ENCODE data around the gene MYBPC1.
A peak's percentile ranks its signal among the peaks of the same experiment; 100 is the strongest.

Gene MYBPC1

DNA sequence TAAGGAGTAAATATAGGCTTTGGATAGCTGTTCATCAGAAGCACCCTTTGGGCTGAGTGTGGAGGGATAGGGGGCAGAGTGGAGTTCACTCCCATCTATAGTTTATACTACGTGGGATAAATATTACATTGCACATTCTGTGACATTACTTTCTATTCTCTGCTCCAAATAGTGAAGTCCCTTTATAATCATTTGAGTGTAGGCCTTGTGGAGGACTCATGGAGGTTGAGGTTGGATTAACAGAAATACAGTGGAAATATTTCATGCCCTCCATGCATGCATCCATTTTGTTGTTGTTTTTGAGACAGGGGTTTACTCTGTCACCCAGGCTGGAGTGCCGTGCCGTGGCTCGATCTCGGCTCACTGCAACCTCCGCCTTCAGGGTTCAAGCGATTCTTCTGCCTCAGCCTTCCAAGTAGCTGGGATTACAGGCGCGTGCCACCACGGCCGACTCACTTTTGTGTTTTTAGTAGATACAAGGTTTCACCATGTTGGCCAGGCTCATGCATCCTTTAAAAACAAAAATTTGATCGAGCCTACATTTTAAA is 104.1 kb downstream of the MYBPC1 start:
- peak; percentile 63 to 78 for DNase-seq
- TF ChIP-seq GATA1 (IDR thresholded peaks at IDR 0.05; ENCODE audit: low read depth, low read length) (no peak), POLR2A (IDR thresholded peaks at IDR 0.05; ENCODE audit: low read length) (no peak)

DNA sequence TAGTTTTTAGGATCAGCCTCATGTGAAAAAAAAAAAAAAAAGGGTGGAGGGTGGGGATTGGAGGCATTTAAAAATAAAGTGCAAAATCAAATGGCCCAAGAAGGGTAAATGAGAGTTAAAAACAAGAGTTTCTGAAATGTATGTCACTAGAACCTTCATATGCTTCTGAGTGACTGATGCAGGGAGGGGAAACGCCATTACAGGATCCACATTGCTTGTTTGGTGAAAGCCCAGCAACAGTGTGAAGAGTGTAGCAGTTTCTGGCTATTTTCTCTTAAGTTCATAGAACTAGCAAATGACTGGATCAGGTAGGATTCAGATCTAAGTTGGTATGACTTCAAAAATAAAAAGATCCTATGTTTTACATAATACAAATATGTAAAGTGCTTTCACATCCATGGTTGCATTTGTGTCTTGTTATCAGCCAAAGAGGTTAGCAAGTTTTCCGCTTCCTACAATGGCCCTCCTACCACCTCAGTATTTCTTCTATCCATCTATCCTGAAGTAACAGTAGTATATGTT is 105.6 kb downstream of the MYBPC1 start:
- TF ChIP-seq POLR2A (IDR thresholded peaks at IDR 0.05; ENCODE audit: low read length) (no peak), GATA1 (IDR thresholded peaks at IDR 0.05; ENCODE audit: low read depth, low read length) (no peak)
- peak; percentile 25 to 38 for DNase-seq

DNA sequence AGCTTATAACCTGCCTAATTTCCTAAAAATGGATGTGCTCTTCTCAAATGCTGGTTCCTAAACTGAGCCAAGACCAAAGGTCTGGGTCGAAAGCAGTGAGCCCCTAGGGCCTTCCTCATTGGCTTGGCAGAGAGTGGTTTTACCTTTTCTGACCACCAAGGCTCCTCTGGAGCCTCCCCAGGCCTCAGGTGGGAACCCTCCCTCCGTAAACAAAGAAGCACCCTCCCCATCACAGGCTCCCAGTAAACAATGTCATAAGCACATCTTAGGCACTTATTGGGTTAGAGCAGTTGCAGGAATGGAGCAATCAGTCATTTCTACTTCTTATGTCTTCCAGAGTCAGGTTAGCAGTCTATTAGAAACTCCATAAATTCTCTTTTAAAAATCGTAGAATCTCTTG is 108.7 kb downstream of the MYBPC1 start:
- DNase-seq, result no peak
- TF ChIP-seq POLR2A (IDR thresholded peaks at IDR 0.05; ENCODE audit: low read length), result no peak
- TF ChIP-seq GATA1 (IDR thresholded peaks at IDR 0.05; ENCODE audit: low read depth, low read length), result no peak

DNA sequence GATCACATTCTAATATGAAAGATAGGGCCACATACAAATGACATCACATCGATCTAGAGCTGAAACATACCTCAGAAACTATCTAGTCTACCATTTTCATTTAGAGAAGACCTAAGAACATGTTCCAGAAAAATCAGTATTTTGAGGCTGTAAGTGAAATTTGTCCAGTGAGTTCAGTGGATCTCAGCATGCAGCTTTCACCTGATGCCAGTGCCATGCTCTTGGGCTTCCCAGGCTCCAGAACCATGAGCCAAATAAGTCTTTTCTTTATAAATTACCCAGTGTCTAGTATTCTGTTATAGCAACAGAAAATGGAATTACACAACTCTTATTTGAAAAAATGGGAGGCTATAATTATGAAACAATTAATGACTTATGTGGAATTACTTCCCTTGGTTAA is 111.6 kb downstream of the MYBPC1 start:
- no peak for DNase-seq
- TF ChIP-seq POLR2A (IDR thresholded peaks at IDR 0.05; ENCODE audit: low read length), result no peak
- no peak for TF ChIP-seq GATA1 (IDR thresholded peaks at IDR 0.05; ENCODE audit: low read depth, low read length)

DNA sequence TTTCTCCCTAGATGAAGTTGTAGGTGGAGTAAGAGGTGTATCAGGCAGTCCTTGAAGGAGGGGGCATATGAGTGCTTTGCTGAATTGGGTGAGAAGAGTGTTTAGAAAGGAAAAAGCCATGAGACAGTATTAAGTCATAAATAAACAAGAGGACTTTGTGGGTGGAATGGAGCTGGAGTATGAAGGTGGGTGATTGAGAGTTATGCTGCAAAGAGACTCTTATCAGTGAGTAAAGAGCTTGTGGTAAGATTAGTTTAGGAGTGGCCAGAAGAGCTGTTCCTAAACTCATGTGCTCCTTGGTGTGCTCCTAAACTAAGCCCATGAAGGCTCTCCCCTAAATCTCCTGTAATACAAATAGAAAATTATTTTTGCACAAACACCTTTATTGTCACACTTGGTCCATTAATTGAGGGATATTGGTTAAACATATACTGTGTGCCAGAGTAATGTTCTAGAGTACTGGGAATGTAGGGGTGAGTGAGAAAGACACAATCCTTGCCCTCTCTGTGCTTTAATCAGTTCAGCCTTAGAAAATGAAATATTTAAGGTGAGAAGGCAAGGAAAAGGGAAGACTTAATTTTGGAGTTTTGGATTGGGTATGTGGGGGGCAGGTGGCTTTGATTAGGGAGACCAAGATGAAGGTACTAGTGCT is 112.5 kb downstream of the MYBPC1 start:
- peak; percentile 54 to 71 for DNase-seq
- no peak for TF ChIP-seq POLR2A (IDR thresholded peaks at IDR 0.05; ENCODE audit: low read length)
- no peak for TF ChIP-seq GATA1 (IDR thresholded peaks at IDR 0.05; ENCODE audit: low read depth, low read length)

DNA sequence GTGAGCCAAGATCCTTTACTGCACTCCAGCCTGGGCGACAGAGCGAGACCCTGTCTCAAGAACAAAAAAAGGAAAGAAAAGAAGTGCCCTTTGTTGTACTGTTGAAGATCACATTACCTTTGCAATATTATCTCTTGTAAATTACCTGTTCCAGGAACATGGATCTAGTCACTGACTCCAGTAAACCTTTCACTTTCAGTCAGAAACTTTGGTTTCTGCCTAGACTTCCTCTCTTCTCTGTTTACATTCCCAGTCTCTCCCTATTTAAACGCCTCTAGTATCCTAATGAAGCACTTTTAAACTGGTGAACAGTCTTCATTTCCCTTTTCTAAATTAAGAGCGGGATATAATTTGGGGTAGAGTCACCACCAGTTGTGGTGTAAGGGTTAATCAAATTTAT is 115.5 kb downstream of the MYBPC1 start:
- TF ChIP-seq POLR2A (IDR thresholded peaks at IDR 0.05; ENCODE audit: low read length) (no peak), GATA1 (IDR thresholded peaks at IDR 0.05; ENCODE audit: low read depth, low read length) (no peak)
- DNase-seq, result no peak

DNA sequence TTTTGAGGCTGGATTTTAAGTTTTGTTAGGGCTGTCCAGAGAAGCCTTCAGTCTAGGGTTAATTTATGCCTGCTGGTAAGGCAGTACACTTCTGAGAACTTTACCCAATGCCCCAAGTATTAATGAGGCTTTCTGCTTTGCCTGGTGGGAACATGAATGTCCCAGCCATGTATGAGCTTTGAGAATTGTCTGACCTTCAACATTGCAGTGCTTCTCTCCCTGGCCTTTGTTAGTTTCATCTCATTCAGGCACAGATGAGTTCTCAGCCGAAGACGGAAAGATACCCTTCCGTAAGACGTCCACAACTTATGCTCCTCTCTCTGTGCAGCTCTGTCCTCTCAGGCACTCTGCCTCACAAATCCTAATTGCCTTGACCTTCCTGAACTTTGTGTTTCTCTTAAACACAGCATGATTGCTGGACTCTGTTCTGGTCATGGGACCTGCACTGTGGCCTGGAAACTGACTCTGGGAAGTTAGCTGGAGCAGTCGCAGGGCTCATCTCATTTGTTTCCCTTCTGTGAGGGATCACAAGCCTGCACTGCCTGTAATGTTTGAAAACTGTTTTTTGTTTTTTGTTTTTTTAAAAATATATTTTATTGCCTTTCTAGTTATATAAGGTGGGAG is 118.4 kb downstream of the MYBPC1 start:
- TF ChIP-seq POLR2A (IDR thresholded peaks at IDR 0.05; ENCODE audit: low read length), result no peak
- no peak for DNase-seq

DNA sequence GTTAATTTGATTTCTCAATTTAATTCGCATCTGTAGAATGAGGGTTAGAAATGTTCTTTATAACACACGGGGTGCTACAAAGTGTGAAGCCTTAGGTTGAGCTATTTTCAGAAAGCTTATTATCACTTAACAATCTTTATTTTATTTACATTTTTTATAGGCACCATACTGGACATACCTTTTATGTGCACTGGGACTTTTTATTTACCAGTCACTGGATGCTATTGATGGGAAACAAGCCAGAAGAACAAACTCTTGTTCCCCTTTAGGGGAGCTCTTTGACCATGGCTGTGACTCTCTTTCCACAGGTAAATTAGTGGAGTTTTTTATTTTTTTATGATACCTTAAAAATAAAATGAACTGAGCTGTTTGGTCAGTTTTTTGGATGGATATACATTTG is 119.2 kb downstream of the MYBPC1 start:
- no peak for DNase-seq
- TF ChIP-seq POLR2A (IDR thresholded peaks at IDR 0.05; ENCODE audit: low read length), result no peak

DNA sequence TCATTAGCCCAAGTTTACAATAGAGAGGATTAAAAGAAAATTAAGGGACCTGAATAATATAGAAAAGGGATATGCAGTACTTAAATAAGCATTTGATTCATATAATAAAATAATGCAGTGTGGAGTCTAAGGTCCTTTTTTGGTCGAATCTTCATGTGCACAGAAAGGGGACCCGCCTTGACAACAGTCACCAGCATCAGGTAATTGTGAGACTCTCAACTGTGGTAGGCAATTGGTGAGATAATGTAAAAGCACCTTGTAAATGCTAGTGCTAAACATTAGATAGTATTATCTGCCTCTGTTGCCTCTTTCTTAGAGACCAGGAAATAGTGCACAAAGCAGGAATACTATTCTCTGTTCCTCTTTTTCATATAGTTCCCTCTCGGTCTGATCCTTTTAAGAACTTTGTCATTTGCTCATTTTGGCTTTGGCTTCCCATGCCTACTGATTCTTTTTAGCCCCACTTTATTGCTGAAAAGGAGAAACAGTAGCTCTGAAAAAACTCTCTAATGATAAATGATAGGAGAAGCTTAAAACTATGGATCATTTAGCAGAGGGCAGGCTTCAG is 120.2 kb downstream of the MYBPC1 start:
- DNase-seq, result peak in 1 of 2 experiments; percentile 12
- no peak for TF ChIP-seq POLR2A (IDR thresholded peaks at IDR 0.05; ENCODE audit: low read length)

DNA sequence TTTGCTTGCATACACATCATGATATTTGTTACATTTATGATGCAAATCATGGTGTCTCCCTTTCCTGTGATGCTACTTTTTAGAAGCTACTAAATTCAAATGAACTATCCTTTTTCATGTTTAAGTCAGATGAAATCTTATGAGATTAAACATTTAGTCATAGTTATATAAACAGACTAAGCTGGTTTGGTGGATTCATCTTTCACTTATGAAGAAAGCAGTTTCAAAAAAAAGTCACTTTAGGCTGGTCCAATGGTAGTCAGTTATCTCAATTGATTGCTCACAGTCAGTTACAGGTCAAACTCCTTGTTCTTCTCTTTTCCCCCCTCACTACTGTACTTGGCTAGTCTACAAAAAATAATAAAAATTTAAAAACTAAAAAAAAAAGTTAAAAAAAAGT is 124.8 kb downstream of the MYBPC1 start:
- no peak for DNase-seq
- no peak for TF ChIP-seq POLR2A (IDR thresholded peaks at IDR 0.05; ENCODE audit: low read length)
- no peak for TF ChIP-seq GATA1 (IDR thresholded peaks at IDR 0.05; ENCODE audit: low read depth, low read length)

DNA sequence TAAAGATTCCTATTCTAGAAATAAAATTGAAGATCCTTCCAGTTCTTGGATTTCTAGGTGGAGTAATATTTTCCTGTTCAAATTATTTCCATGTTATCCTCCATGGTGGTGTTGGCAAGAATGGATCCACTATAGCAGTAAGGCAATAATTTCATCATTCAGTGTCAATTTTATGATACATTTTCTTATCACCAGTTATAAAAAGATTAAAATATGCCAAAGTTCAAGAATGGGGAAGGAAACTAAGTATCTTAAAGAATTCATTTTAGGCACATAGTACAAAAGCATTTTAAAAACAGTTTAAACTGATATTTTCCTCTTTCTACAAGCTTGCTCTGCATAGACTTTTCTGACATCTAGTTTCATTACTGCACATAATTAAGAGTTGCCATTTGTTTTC is 125.3 kb downstream of the MYBPC1 start:
- TF ChIP-seq POLR2A (IDR thresholded peaks at IDR 0.05; ENCODE audit: low read length), result no peak
- TF ChIP-seq GATA1 (IDR thresholded peaks at IDR 0.05; ENCODE audit: low read depth, low read length), result no peak
- DNase-seq, result no peak

DNA sequence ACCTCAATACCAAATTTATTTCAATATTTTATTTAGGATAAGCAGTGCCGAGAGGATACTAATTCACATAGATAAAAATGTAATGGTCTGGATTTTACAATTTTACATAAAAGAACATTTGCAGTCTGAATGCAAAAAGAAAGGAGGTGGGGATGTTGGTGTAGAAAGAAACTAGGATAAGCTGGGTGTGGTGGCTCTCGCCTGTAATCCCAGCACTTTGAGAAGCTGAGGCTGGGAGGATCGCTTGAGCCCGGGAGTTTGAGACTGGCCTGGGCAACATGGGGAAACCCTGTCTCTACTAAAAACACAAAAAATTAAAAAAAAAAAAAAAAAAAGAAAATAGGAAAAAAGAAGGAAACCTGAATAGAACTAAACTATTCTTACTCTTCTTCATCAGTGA is 127.6 kb downstream of the MYBPC1 start:
- no peak for DNase-seq
- TF ChIP-seq POLR2A (IDR thresholded peaks at IDR 0.05; ENCODE audit: low read length) (no peak), GATA1 (IDR thresholded peaks at IDR 0.05; ENCODE audit: low read depth, low read length) (no peak)

DNA sequence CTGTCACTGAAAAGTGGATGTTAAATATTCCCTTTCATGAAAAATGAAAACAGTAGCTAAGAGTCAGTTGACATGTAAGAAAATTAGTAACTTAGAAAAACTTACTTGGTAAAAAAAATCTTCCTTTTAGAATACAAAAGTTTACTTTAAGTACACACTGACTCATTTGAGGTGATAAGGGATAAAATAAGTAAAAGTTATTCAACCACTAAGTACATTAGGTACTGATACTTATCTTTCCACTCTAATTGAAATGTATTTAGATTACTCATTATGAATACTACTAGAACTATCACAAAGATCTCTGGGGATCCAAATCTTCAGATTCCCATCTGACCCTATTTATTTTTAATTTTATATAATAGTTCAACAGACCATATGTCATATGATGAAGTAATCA is 132.3 kb downstream of the MYBPC1 start:
- no peak for DNase-seq
- no peak for TF ChIP-seq POLR2A (IDR thresholded peaks at IDR 0.05; ENCODE audit: low read length)
- no peak for TF ChIP-seq GATA1 (IDR thresholded peaks at IDR 0.05; ENCODE audit: low read depth, low read length)

DNA sequence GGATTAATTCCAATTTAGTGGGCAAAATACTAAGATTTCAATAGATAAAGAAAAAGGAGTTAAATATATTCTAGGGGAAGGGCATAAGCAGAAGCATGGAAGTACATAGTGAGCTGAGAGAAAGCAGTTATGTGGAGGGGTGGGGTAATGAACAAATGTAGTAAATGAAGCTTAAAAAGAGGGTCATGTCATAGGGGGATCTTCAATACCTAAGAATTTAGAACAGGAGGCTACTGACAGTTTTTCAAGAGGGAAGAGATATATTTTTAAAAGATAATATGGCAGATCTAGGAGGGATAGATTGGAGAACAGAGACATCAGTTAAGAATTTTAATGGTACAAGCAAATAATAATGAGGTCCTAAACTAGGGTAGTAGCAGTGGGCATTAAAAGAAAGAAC is 135.1 kb downstream of the MYBPC1 start:
- DNase-seq, result no peak
- TF ChIP-seq POLR2A (IDR thresholded peaks at IDR 0.05; ENCODE audit: low read length), result no peak
- TF ChIP-seq GATA1 (IDR thresholded peaks at IDR 0.05; ENCODE audit: low read depth, low read length), result no peak

DNA sequence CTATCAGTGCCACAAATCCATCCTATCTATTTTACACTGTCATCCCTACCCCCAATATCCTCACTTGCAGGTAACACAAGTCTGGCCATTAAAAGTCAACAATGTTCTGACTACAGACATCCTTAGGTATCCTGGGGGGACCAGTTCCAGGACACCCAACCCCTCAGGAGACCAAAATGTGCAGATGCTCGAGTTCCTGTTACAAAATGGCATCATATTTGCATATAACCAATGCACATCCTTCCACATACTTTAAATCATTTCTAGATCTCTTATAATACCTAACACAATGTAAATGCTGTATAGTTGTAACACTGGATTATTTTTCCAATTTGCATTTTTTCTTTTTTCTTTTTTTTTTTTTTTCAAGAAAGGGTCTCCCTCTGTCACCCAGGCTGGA is 137.5 kb downstream of the MYBPC1 start:
- DNase-seq, result no peak
- TF ChIP-seq POLR2A (IDR thresholded peaks at IDR 0.05; ENCODE audit: low read length), result no peak
- TF ChIP-seq GATA1 (IDR thresholded peaks at IDR 0.05; ENCODE audit: low read depth, low read length), result no peak

Data from erythroblast (primary cell).